RWPE2 (cell line): ENCODE results near the gene ANKRD13B.

Experiments used
- ATAC-seq: fragments of 200-7000 bp; cut with Tn5 transposase; 3 replicates; pipeline ENCODE4 v1.9.1; 2021; ENCODE audit warnings: low read depth
- DNase-seq: peaks from one replicate; pipeline ENCODE4 v3.0.0-alpha.2; 2020; ENCODE audit warnings: low spot score
- H3K27ac ChIP-seq: fragments of 450-650 bp; 2 replicates; pipeline ENCODE4 v1.5.1; 2017; ENCODE audit warnings: mild to moderate bottlenecking; ENCODE audit not compliant: poor library complexity, severe bottlenecking
- H3K27me3 ChIP-seq: fragments of 250-450 bp; sonication (Bioruptor Pico); 2 replicates; pipeline ENCODE4 v1.5.1; 2021; ENCODE audit warnings: mild to moderate bottlenecking, moderate library complexity; ENCODE audit not compliant: insufficient read depth, poor library complexity, severe bottlenecking
- H3K36me3 ChIP-seq: fragments of 250-450 bp; sonication (Bioruptor Pico); 2 replicates; pipeline ENCODE4 v1.5.1; 2020; ENCODE audit warnings: low read depth, mild to moderate bottlenecking, moderate library complexity
- H3K4me1 ChIP-seq: fragments of 250-450 bp; sonication (Bioruptor Pico); 2 replicates; pipeline ENCODE4 v1.5.1; 2021; ENCODE audit warnings: mild to moderate bottlenecking, moderate library complexity; ENCODE audit not compliant: insufficient read depth, poor library complexity, severe bottlenecking
- H3K4me3 ChIP-seq: fragments of 250-450 bp; sonication (Bioruptor Pico); 2 replicates; pipeline ENCODE4 v1.5.1; 2021; ENCODE audit warnings: mild to moderate bottlenecking, moderate library complexity; ENCODE audit not compliant: severe bottlenecking
- H3K9me3 ChIP-seq: fragments of 250-450 bp; sonication (Bioruptor Pico); 2 replicates; pipeline ENCODE4 v1.5.1; 2021; ENCODE audit warnings: mild to moderate bottlenecking, moderate library complexity; ENCODE audit not compliant: severe bottlenecking
- TF ChIP-seq, protein P1 (sequence below): fragments of 450-650 bp; IDR thresholded peaks from one replicate; pipeline ENCODE4 v1.5.1; 2017; ENCODE audit warnings: mild to moderate bottlenecking, moderate library complexity; ENCODE audit not compliant: poor library complexity, severe bottlenecking

The ANKRD13B gene

DNA sequence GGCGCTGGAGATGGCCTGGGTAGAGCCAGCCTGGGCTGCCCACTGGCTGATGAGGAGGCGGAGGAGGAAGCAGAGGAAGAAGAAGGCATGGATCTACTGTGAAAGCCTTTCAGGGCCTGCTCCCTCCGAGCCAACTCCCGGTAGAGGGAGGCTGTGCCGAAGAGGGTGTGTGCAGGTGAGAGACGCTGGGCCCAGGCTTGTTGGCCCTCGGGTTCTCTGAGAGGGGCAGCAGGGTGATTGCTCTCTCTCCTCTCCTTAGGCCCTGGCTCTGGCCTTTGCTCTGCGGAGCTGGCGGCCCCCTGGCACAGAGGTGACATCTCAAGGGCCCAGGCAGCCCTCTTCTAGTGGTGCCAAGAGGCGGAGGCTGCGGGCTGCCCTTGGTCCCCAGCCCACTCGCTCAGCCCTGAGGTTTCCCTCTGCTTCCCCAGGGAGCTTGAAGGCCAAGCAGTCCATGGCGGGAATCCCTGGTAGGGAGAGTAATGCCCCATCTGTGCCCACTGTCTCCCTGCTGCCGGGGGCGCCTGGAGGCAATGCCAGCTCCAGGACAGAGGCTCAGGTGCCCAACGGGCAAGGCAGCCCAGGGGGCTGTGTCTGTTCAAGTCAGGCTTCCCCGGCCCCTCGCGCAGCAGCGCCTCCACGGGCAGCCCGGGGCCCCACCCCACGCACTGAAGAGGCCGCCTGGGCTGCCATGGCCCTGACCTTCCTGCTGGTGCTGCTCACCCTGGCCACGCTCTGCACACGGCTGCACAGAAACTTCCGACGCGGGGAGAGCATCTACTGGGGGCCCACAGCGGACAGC is 20.9 kb upstream of the ANKRD13B start:
- Histone ChIP-seq H3K36me3 (peaks cover 36% of the 10 kb centered on the region), H3K4me3 (no peak overlapping the region), H3K4me1 (peaks cover 3% of the 10 kb centered on the region), H3K27ac (no peak overlapping the region), H3K9me3 (no peaks in the 10 kb centered on the region), H3K27me3 (no peaks in the 10 kb centered on the region)
- DNase-seq (no peak), ATAC-seq (no peak)
- TF ChIP-seq, protein P1, sequence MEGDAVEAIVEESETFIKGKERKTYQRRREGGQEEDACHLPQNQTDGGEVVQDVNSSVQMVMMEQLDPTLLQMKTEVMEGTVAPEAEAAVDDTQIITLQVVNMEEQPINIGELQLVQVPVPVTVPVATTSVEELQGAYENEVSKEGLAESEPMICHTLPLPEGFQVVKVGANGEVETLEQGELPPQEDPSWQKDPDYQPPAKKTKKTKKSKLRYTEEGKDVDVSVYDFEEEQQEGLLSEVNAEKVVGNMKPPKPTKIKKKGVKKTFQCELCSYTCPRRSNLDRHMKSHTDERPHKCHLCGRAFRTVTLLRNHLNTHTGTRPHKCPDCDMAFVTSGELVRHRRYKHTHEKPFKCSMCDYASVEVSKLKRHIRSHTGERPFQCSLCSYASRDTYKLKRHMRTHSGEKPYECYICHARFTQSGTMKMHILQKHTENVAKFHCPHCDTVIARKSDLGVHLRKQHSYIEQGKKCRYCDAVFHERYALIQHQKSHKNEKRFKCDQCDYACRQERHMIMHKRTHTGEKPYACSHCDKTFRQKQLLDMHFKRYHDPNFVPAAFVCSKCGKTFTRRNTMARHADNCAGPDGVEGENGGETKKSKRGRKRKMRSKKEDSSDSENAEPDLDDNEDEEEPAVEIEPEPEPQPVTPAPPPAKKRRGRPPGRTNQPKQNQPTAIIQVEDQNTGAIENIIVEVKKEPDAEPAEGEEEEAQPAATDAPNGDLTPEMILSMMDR = no peak

DNA sequence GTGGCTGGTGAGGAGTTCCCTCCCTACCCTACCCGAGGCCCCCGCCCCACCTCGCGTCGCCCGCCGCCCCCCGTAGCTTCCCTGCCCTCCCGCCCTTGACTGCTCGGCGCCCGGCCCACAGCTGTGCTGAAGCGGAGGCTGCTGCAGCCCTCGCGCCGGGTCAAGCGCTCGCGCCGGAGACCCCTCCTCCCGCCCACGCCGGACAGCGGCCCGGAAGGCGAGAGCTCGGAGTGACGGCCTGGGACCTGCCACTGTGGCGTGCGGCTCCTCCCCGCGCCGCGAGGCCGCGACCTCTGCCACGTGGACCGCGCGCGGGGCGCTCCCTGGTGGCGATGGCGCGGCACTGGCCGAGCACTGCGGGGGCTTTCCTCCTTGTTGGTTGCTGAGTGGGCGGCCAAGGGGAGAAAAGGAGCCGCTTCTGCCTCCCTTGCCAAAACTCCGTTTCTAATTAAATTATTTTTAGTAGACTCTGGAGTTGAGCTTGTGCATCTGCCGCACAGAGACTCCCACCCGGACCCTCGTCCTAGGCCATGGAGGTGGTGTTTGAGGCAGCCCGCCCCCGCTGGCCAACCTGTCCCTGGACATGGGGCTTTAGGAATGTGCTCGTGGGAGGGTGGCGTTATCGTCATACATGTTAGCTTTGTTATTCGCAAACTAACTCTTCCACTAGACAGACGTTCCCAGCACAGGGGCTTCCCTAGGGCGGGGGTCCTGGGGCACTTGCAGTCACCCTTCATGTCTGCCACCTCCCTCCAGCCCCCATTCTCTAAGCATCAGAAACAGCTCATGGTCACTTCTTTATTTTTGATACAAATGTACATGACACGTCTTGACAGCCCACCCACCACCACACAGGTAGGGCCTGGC is 20.0 kb upstream of the ANKRD13B start:
- Histone ChIP-seq H3K27ac (no peak overlapping the region), H3K4me3 (no peak overlapping the region)
- TF ChIP-seq, protein P1 = peak; percentile 24

DNA sequence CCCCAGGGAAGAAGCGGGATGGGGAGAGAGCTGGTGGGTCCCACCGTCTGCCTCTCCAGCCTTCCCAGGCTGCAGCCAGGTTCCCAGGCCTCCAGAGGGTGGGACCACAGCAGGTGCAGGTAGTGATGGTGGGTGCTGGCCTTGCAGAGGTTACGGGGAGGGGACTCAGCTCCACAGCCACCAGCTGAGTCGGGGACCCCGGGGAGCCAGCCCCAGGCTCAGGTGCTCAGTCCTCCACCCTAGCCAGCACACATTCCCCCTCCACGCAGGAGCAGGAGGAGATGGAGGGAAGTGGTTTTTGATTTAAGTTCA is 19.4 kb upstream of the ANKRD13B start:
- peaks cover 50% of the 10 kb centered on the region for H3K36me3 ChIP-seq
- H3K4me3 ChIP-seq = no peak overlapping the region
- TF ChIP-seq, protein P1 = no peak
- no peaks in the 10 kb centered on the region for H3K9me3 ChIP-seq
- DNase-seq (no peak), ATAC-seq (no peak)
- H3K4me1 ChIP-seq = peaks cover 3% of the 10 kb centered on the region
- no peaks in the 10 kb centered on the region for H3K27me3 ChIP-seq
- no peak overlapping the region for H3K27ac ChIP-seq

More for the DNA sequence above, 20.0 kb upstream of the ANKRD13B start:
- H3K9me3 ChIP-seq = no peaks in the 10 kb centered on the region
- DNase-seq (no peak), ATAC-seq (no peak)
- peaks cover 3% of the 10 kb centered on the region for H3K4me1 ChIP-seq
- H3K36me3 ChIP-seq = peaks cover 44% of the 10 kb centered on the region
- H3K27me3 ChIP-seq = no peaks in the 10 kb centered on the region

DNA sequence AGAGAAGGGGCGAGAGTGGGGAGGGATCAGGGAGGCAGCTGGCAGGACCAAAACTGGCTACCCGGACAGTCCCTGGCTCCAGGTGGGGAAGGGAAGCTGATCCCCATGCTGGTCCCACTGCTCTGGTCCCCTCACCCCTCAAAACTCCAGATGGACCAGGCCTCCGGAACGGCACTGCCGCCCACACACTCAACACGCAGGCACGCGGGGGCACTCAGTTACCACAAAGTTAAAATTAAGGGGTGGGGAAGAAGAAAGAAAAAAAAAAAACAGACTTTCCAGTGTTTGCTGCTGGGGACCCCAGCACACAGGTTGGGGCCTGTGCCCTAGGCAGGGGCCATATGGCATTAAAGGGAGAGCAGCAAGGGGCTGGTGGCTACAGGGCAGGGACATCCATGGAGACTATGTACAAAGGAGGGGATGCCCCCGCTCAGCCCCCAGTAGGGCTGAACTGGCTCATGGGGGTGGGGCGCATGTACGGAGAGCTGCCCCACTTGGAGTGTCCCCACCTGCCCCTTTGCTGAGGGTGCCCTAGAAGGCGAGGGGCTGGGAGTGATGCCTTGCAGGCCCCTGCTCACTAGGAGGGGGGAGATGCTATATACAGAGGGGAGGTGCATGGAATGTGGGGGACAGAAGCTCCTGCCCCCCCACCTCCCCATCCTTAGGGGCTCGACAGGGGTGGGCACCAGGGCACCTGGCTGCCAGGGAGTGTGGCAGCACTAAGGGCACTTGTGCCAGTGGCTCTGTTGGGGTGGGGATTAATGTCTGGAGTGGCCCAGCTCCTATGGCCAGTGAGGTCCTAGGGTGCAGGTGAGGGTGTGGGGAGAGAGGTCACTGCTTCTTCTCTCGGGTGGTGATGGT is 18.8 kb upstream of the ANKRD13B start:
- Histone ChIP-seq H3K36me3 (peaks cover 56% of the 10 kb centered on the region), H3K27me3 (no peaks in the 10 kb centered on the region), H3K4me1 (peaks cover 3% of the 10 kb centered on the region), H3K9me3 (no peaks in the 10 kb centered on the region), H3K4me3 (no peak overlapping the region), H3K27ac (no peak overlapping the region)
- no peak for ATAC-seq
- TF ChIP-seq, protein P1 = no peak
- peak; percentile 49 for DNase-seq
